B cell (primary cell): Measurements from ENCODE around the gene COA8. TPM values are rescaled to one million over a fixed set of nuclear protein-coding genes. Genes with fewer than 3 reads are reported as not detected.

Experiments used
- ATAC-seq: fragments of 200-7000 bp; cut with Tn5 transposase; one replicate; pipeline ENCODE4 v1.10.0; 2021; ENCODE audit warnings: low read depth, mild to moderate bottlenecking, moderate number of reproducible peaks, moderate library complexity
- CTCF ChIA-PET: fragments of 350-600 bp; sonication (Branson Sonifier 250); formaldehyde crosslinking; loops from one replicate; lab custom pipeline; 2021; ENCODE audit warnings: antibody characterized with exemption, inconsistent platforms; lab: Charles Lee
- POLR2A ChIA-PET: fragments of 350-600 bp; sonication (Branson Sonifier 250); formaldehyde crosslinking; loops from one replicate; lab custom pipeline; 2021; ENCODE audit warnings: antibody characterized with exemption; lab: Charles Lee
- DNase-seq: peaks from one replicate; pipeline ENCODE4 v3.0.0; 2013
- H2AFZ ChIP-seq: 2 replicates; pipeline ENCODE4 v1.6.1; 2012; ENCODE audit warnings: mild to moderate bottlenecking, low read depth, low read length; ENCODE audit not compliant: insufficient read depth, poor library complexity, severe bottlenecking
- H3K27ac ChIP-seq, 2 donors: 1 replicate in 1 of 2; 2 replicates in 1 of 2; pipeline ENCODE4 v1.5.1; 2012 to 2013; ENCODE audit warnings: low read length in 2 of 2, mild to moderate bottlenecking in 2 of 2, moderate library complexity in 1 of 2
- H3K27me3 ChIP-seq, 4 experiments: fragments of 200-600 bp in 1 of 4; sonication (generic) in 1 of 4; replicated peaks in 1 of 4; 1 replicate in 2 of 4; 2 replicates in 2 of 4; pipeline versions ENCODE4 v1.6.1 to v1.7.0; 2013 to 2016; ENCODE audit warnings: low read length in 3 of 4, mild to moderate bottlenecking in 2 of 4, mixed read lengths in 1 of 4, moderate library complexity in 1 of 4; ENCODE audit not compliant: insufficient read depth in 4 of 4, control insufficient read depth in 3 of 4; ENCODE audit errors: control extremely low read depth in 1 of 4
- H3K36me3 ChIP-seq, 2 experiments: replicated peaks in 1 of 2; 1 replicate in 1 of 2; 2 replicates in 1 of 2; pipeline versions ENCODE4 v1.6.1 to v1.7.1; 2013; ENCODE audit warnings: low read length in 1 of 2; ENCODE audit not compliant: insufficient read depth in 2 of 2, control insufficient read depth in 1 of 2; ENCODE audit errors: control extremely low read depth in 1 of 2, extremely low read depth in 1 of 2
- H3K4me1 ChIP-seq, 2 donors: fragments of 200-600 bp in 1 of 2; sonication (generic) in 1 of 2; 1 replicate in 1 of 2; 2 replicates in 1 of 2; pipeline versions ENCODE4 v1.5.1 to v1.6.1; 2013 to 2017; ENCODE audit warnings: low read length in 2 of 2; ENCODE audit not compliant: control insufficient read depth in 2 of 2, insufficient read depth in 2 of 2
- H3K4me2 ChIP-seq: replicated peaks from 2 replicates; pipeline ENCODE3; 2012; ENCODE audit warnings: mild to moderate bottlenecking, low read depth, low read length; ENCODE audit not compliant: poor library complexity, severe bottlenecking
- H3K4me3 ChIP-seq, 5 experiments: fragments of 200-600 bp in 1 of 5; sonication (generic) in 1 of 5; 1 replicate in 3 of 5; 2 replicates in 2 of 5; pipeline versions ENCODE4 v1.5.1 to v1.7.0; 2011 to 2016; ENCODE audit warnings: low read length in 4 of 5, mild to moderate bottlenecking in 4 of 5, low read depth in 2 of 5, control low read depth in 1 of 5, moderate library complexity in 1 of 5; ENCODE audit not compliant: insufficient read depth in 1 of 5; ENCODE audit errors: control extremely low read depth in 1 of 5, extremely low read depth in 1 of 5
- H3K79me2 ChIP-seq: fragments of 200-600 bp; sonication (generic); one replicate; pipeline ENCODE4 v1.6.0; 2016; ENCODE audit warnings: low read length; ENCODE audit not compliant: control insufficient read depth, insufficient read depth
- H3K9ac ChIP-seq: fragments of 200-600 bp; sonication (generic); 2 replicates; pipeline ENCODE4 v1.6.1; 2017; ENCODE audit warnings: mild to moderate bottlenecking, low read length, moderate library complexity
- H3K9me3 ChIP-seq, 3 donors: one replicate each; pipeline versions ENCODE4 v1.6.1 to v1.7.1; 2013; ENCODE audit warnings: low read length in 2 of 3; ENCODE audit not compliant: control insufficient read depth in 2 of 3, insufficient read depth in 1 of 3; ENCODE audit errors: control extremely low read depth in 1 of 3
- H4K20me1 ChIP-seq: 2 replicates; pipeline ENCODE4 v1.6.0; 2012; ENCODE audit warnings: mild to moderate bottlenecking, low read length; ENCODE audit not compliant: insufficient read depth, control insufficient read depth, poor library complexity, severe bottlenecking
- H3K27ac Mint-ChIP-seq: one replicate; pipeline ENCODE4 v1.8.0; 2021; ENCODE audit warnings: mixed read lengths
- H3K27me3 Mint-ChIP-seq: one replicate; pipeline ENCODE4 v1.8.0; 2021; ENCODE audit warnings: mixed read lengths
- H3K4me1 Mint-ChIP-seq: one replicate; pipeline ENCODE4 v1.8.0; 2021; ENCODE audit warnings: mixed read lengths
- H3K4me3 Mint-ChIP-seq: one replicate; pipeline ENCODE4 v1.8.0; 2021; ENCODE audit warnings: mixed read lengths
- H3K9me3 Mint-ChIP-seq: one replicate; pipeline ENCODE4 v1.8.0; 2022; ENCODE audit warnings: mixed read lengths; ENCODE audit not compliant: insufficient read depth
- EZH2 ChIP-seq: IDR thresholded peaks from 2 replicates; pipeline ENCODE4 v1.6.1; 2012; ENCODE audit warnings: borderline replicate concordance, low read depth, mild to moderate bottlenecking, moderate library complexity, low read length; ENCODE audit not compliant: insufficient read depth, poor library complexity, severe bottlenecking
- WGBS: methylation state at CpG from one replicate; pipeline ENCODE4 v1.1.5; 2013; ENCODE audit warnings: missing lambda C conversion rate; ENCODE audit not compliant: insufficient coverage; 5-methylcytosine and 5-hydroxymethylcytosine counted together
- intact Hi-C: fragments of 100-400 bp; cut with micrococcal nuclease; formaldehyde crosslinking; loops from one replicate; pipeline ENCODE4 v1.10.0; 2022
- polyA plus RNA-seq: library from polyadenylated mRNA; depleted of rRNA; stranded (reverse); fragments of >200 nt; gene quantifications from 2 replicates; pipeline ENCODE4 v1.2.3, GENCODE V29; 2012
- total RNA-seq, 2 donors: library from RNA; stranded (reverse); fragments of 120-200 nt in 1 of 2; gene quantifications; 1 replicate in 1 of 2; 2 replicates in 1 of 2; pipeline versions ENCODE4 v1.2.3 to v1.2.4, GENCODE V29; 2013 to 2022
- TF ChIP-seq, protein P1 (sequence below): fragments of 200-600 bp; IDR thresholded peaks from one replicate; pipeline ENCODE4 v1.8.0; 2022; ENCODE audit warnings: antibody characterized with exemption, mild to moderate bottlenecking

Gene COA8
- total and polyA plus RNA-seq, 2 donors (not counting 1 experiment from before 2014, with no cell fraction given) = 7.5 to 24.9 TPM

DNA sequence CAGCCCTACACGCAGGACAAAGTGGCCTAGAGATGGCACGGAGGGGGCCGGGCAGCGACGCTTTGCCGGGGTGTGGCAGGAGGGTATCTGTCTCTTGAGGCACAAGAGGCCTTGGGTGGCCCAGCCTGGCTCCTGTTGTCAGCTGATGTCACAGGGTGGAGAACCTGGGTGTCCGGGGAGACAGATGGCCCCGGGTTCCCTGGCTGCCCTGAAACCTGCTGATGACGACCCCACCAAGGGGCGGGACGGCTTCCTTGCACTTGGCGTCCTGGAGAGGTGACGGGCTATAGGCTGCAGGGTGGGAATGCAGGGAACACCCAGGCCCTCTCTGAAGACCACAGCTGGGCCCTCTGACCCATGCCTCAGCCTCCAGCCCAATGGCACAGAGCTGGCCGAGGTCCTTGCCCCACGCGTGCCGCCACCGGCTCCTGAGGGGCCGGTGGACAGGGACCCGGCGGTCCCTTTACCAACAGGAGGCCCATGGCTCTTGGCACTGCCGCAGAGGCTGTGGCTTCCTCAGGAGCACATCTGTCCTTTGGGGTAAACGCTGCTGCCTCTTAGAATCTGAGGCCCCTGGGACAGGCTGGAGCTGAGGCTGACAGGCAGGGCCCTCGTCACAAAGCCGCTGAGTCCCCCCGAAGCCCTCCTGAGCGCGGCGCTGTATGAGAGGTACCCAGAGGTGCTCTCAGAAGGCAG is 17.4 kb upstream of the COA8 start:
- Histone ChIP-seq H2AFZ (no peak overlapping the region), H4K20me1 (peaks cover 22% of the 10 kb centered on the region), H3K27ac (no peak overlapping the region), H3K4me3 (no peak overlapping the region), H3K27me3 (peaks cover 0 to 22% (median 2%) of the 10 kb centered on the region in 4 experiments), H3K36me3 (no peaks in the 10 kb centered on the region), H3K9ac (no peak overlapping the region), H3K4me2 (no peak overlapping the region), H3K9me3 (no peaks in the 10 kb centered on the region), H3K79me2 (peaks cover 15% of the 10 kb centered on the region), H3K4me1 (peaks cover 0 to 6% of the 10 kb centered on the region in 2 donors)
- CTCF ChIA-PET = interaction anchor here (1.4 to 9.3 kb wide), 4 partner anchors 16 to 46 kb away, joined by 3 to 128 read pairs (median 26); partner anchors contain the start of gene TRMT61A
- Mint-ChIP-seq H3K9me3 (no peaks in the 10 kb centered on the region), H3K4me1 (peaks cover 4% of the 10 kb centered on the region), H3K27me3 (no peaks in the 10 kb centered on the region), H3K4me3 (no peak overlapping the region), H3K27ac (no peak overlapping the region)
- 96% methylated on average over 29 of the region's 29 CpGs for WGBS
- no peak for ATAC-seq
- POLR2A ChIA-PET = no interaction called here
- intact Hi-C loops = loop anchor here (5.0 kb wide), 1 partner anchor 468 kb away; no protein-coding TSS in a partner anchor
- TF ChIP-seq, protein P1, sequence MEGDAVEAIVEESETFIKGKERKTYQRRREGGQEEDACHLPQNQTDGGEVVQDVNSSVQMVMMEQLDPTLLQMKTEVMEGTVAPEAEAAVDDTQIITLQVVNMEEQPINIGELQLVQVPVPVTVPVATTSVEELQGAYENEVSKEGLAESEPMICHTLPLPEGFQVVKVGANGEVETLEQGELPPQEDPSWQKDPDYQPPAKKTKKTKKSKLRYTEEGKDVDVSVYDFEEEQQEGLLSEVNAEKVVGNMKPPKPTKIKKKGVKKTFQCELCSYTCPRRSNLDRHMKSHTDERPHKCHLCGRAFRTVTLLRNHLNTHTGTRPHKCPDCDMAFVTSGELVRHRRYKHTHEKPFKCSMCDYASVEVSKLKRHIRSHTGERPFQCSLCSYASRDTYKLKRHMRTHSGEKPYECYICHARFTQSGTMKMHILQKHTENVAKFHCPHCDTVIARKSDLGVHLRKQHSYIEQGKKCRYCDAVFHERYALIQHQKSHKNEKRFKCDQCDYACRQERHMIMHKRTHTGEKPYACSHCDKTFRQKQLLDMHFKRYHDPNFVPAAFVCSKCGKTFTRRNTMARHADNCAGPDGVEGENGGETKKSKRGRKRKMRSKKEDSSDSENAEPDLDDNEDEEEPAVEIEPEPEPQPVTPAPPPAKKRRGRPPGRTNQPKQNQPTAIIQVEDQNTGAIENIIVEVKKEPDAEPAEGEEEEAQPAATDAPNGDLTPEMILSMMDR = no peak
- no peak for TF ChIP-seq EZH2
- no peak for DNase-seq
